ENCODE results near the gene MYO5A. TPM values are rescaled to one million over a fixed set of nuclear protein-coding genes. Genes with fewer than 3 reads are reported as not detected.
A peak's percentile ranks its signal among the peaks of the same experiment; 100 is the strongest.

Gene MYO5A
- total RNA-seq, 1 experiment from 2014 or later, result 17.6 TPM

- TF ChIP-seq SRF (IDR thresholded peaks at IDR 0.05; ENCODE audit: low read depth) (peak; percentile 96), TCF7L2 (IDR thresholded peaks at IDR 0.05; ENCODE audit: borderline replicate concordance, extremely low read depth, insufficient read depth, insufficient read length) (no peak)
- H4K20me1 ChIP-seq (ENCODE audit: insufficient read depth), result no peaks in the 10 kb centered on the region
- DNase-seq (ENCODE audit: low read depth, low spot score) (peak; percentile 26), ATAC-seq (peak; percentile 76)
- peaks cover 10 to 12% of the 10 kb centered on the region in 2 experiments; a peak in 3 of 4 replicates for H3K4me1 ChIP-seq (ENCODE audit: control insufficient read depth in 1 of 2, insufficient read depth in 2 of 2, low read length in 2 of 2)
- intact Hi-C loops (cut with micrococcal nuclease), result no loop called here
- H3K9me2 ChIP-seq (ENCODE audit: insufficient read depth), result no peaks in the 10 kb centered on the region
- CTCF ChIA-PET, result interaction anchor here (1.6 kb wide), 1 partner anchor 474 kb away, joined by 5 read pairs; no protein-coding TSS in a partner anchor
- no peak overlapping the region for H3K9ac ChIP-seq (ENCODE audit: low read length)
- H3K27ac ChIP-seq (ENCODE audit: low read depth, low read length), result peak overlapping the region; percentile 12; the same call in 1 of the 2 replicates
- POLR2A ChIA-PET, result interaction anchor here (1.0 kb wide), 1 partner anchor 27 kb away, joined by 3 read pairs; no protein-coding TSS in a partner anchor
- H3K79me2 ChIP-seq (ENCODE audit: insufficient read depth, low read length), result no peaks in the 10 kb centered on the region
- H3K9me3 ChIP-seq (ENCODE audit: control insufficient read depth in 1 of 2, insufficient read depth in 1 of 2, low read depth in 1 of 2, low read length in 2 of 2), result no peaks in the 10 kb centered on the region
- H3K27me3 ChIP-seq (ENCODE audit: insufficient read depth, low read length), result no peaks in the 10 kb centered on the region
- RAD21 ChIA-PET (ENCODE audit: low non-redundant PET in 1 of 2, low total read pairs in 2 of 2, uncharacterized antibody in 2 of 2, unreplicated experiment in 2 of 2), result no interaction called here
- no peak overlapping the region for H2AFZ ChIP-seq (ENCODE audit: low read depth, low read length, poor library complexity, severe bottlenecking)
- H3K36me3 ChIP-seq (ENCODE audit: control insufficient read depth in 1 of 2, insufficient read depth in 2 of 2, low read length in 2 of 2), result peaks cover 6 to 11% of the 10 kb centered on the region in 2 experiments; a peak in 3 of 4 replicates
- no TSS peak for BruUV-seq (replicated peaks)
- no peak overlapping the region for H3K4me3 ChIP-seq (replicated peaks in 1 of 2; ENCODE audit: low read depth in 1 of 2, low read length in 2 of 2)
- no peak overlapping the region for H3K4me2 ChIP-seq (ENCODE audit: low read length)
Measured at GRCh38 chr15:52261498-52262242, 267.0 kb downstream of the MYO5A start.

GRCh38 chr15:52261026-52261425 is 267.7 kb downstream of the MYO5A start:
- no peaks in the 10 kb centered on the region for H3K27me3 ChIP-seq (ENCODE audit: insufficient read depth, low read length)
- ATAC-seq, result no peak
- H3K4me2 ChIP-seq (ENCODE audit: low read length), result no peak overlapping the region
- H3K9me3 ChIP-seq (ENCODE audit: control insufficient read depth in 1 of 2, insufficient read depth in 1 of 2, low read depth in 1 of 2, low read length in 2 of 2), result no peaks in the 10 kb centered on the region
- BruUV-seq (replicated peaks), result no TSS peak
- no peak overlapping the region for H3K9ac ChIP-seq (ENCODE audit: low read length)
- DNase-seq (ENCODE audit: low read depth, low spot score), result no peak
- H3K4me1 ChIP-seq (ENCODE audit: control insufficient read depth in 1 of 2, insufficient read depth in 2 of 2, low read length in 2 of 2), result peaks cover 10 to 16% of the 10 kb centered on the region in 2 experiments; a peak in 3 of 4 replicates
- H3K79me2 ChIP-seq (ENCODE audit: insufficient read depth, low read length), result no peaks in the 10 kb centered on the region
- no peak overlapping the region for H3K27ac ChIP-seq (ENCODE audit: low read depth, low read length)
- peaks cover 7 to 12% of the 10 kb centered on the region in 2 experiments; a peak in 3 of 4 replicates for H3K36me3 ChIP-seq (ENCODE audit: control insufficient read depth in 1 of 2, insufficient read depth in 2 of 2, low read length in 2 of 2)
- RAD21 ChIA-PET (ENCODE audit: low non-redundant PET in 1 of 2, low total read pairs in 2 of 2, uncharacterized antibody in 2 of 2, unreplicated experiment in 2 of 2), result no interaction called here
- no peak overlapping the region for H2AFZ ChIP-seq (ENCODE audit: low read depth, low read length, poor library complexity, severe bottlenecking)
- H3K9me2 ChIP-seq (ENCODE audit: insufficient read depth), result no peaks in the 10 kb centered on the region
- CTCF ChIA-PET, result interaction anchor here (1.6 kb wide), 1 partner anchor 475 kb away, joined by 5 read pairs; no protein-coding TSS in a partner anchor
- no peaks in the 10 kb centered on the region for H4K20me1 ChIP-seq (ENCODE audit: insufficient read depth)
- no peak overlapping the region for H3K4me3 ChIP-seq (replicated peaks in 1 of 2; ENCODE audit: low read depth in 1 of 2, low read length in 2 of 2)
- POLR2A ChIA-PET, result no interaction called here
- intact Hi-C loops (cut with micrococcal nuclease), result no loop called here
- no peak for TF ChIP-seq SIN3A (IDR thresholded peaks at IDR 0.05; ENCODE audit: low read depth)
- TF ChIP-seq REST (IDR thresholded peaks at IDR 0.05; ENCODE audit: low read depth), result no peak
- TF ChIP-seq SRF (IDR thresholded peaks at IDR 0.05; ENCODE audit: low read depth), result no peak
- TF ChIP-seq CBX3 (IDR thresholded peaks at IDR 0.05; ENCODE audit: low read depth), result no peak
- TF ChIP-seq ELF1 (IDR thresholded peaks at IDR 0.05; ENCODE audit: borderline replicate concordance, low read depth), result no peak
- TF ChIP-seq EGR1 (IDR thresholded peaks at IDR 0.05; ENCODE audit: low read depth), result no peak
- TF ChIP-seq JUND (IDR thresholded peaks at IDR 0.05), result no peak
- TF ChIP-seq CEBPB (IDR thresholded peaks at IDR 0.05; ENCODE audit: low read depth), result no peak
- TF ChIP-seq SP1 (IDR thresholded peaks at IDR 0.05; ENCODE audit: low read depth), result no peak
- TF ChIP-seq POLR2AphosphoS5 (IDR thresholded peaks at IDR 0.05; ENCODE audit: low read depth, low read length), result no peak
- no peak for TF ChIP-seq ATF3 (IDR thresholded peaks at IDR 0.05)

Data from HCT116 (cell line).